ENCODE measurements around the gene OPCML.

DNA sequence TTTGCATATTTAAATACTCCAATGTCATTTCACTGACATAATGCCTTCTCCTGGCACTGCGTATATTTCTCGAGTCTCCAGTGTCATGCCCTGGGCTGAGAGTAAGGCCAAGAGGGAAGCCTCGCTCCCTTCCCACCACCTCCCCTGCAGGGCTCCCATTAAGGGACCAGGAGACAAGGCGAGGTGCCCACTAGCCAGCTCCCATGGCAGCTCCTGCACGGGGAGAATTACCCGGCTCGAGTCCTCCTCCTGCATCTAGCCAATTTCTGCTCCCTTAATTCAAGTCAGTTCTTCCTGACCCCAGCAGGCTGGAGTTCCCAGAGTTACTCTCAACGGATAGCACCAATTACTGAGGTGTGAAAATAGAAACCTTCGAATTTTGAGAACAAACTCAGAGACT, 31.9 kb downstream of the OPCML start:
- TF ChIP-seq, protein P1, sequence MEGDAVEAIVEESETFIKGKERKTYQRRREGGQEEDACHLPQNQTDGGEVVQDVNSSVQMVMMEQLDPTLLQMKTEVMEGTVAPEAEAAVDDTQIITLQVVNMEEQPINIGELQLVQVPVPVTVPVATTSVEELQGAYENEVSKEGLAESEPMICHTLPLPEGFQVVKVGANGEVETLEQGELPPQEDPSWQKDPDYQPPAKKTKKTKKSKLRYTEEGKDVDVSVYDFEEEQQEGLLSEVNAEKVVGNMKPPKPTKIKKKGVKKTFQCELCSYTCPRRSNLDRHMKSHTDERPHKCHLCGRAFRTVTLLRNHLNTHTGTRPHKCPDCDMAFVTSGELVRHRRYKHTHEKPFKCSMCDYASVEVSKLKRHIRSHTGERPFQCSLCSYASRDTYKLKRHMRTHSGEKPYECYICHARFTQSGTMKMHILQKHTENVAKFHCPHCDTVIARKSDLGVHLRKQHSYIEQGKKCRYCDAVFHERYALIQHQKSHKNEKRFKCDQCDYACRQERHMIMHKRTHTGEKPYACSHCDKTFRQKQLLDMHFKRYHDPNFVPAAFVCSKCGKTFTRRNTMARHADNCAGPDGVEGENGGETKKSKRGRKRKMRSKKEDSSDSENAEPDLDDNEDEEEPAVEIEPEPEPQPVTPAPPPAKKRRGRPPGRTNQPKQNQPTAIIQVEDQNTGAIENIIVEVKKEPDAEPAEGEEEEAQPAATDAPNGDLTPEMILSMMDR (IDR thresholded peaks at IDR 0.05) = no peak
- no peak for TF ChIP-seq POLR2A (IDR thresholded peaks at IDR 0.05)

Data from prostate gland (tissue), 2 donors.